HepG2 (cell line): ENCODE data around the gene YIPF4. TPM values are rescaled to one million over a fixed set of nuclear protein-coding genes. Genes with fewer than 3 reads are reported as not detected.

Experiments
- ATF5 ChIP-seq: sonication (generic); formaldehyde crosslinking; IDR thresholded peaks from 2 replicates; pipeline ENCODE4 v1.4.0; 2020; ENCODE audit warnings: mild to moderate bottlenecking, low read depth, missing genetic modification reagents
- CREBL2 ChIP-seq: sonication (generic); formaldehyde crosslinking; IDR thresholded peaks from 2 replicates; pipeline ENCODE4 v1.8.1; 2023; ENCODE audit warnings: missing genetic modification reagents, mild to moderate bottlenecking, borderline replicate concordance
- FIP1L1 ChIP-seq: fragments of 200-400 bp; formaldehyde crosslinking; IDR thresholded peaks from 2 replicates; pipeline ENCODE4 v1.6.1; 2018; ENCODE audit warnings: low read depth, mild to moderate bottlenecking, low read length, moderate library complexity, borderline replicate concordance; ENCODE audit not compliant: insufficient read depth
- KAT7 ChIP-seq: IDR thresholded peaks from 2 replicates; pipeline ENCODE4 v1.6.1; 2018; ENCODE audit warnings: borderline replicate concordance, missing compliant biosample characterization
- KDM2A ChIP-seq: sonication (generic); formaldehyde crosslinking; IDR thresholded peaks from 2 replicates; pipeline ENCODE4 v1.4.0; 2020; ENCODE audit warnings: low read depth, missing genetic modification reagents, borderline replicate concordance
- MLXIP ChIP-seq: sonication (generic); formaldehyde crosslinking; IDR thresholded peaks from 2 replicates; pipeline ENCODE4 v1.9.0; 2021; ENCODE audit warnings: missing genetic modification reagents, borderline replicate concordance
- MTA3 ChIP-seq: sonication (generic); formaldehyde crosslinking; IDR thresholded peaks from 2 replicates; pipeline ENCODE4 v1.4.0; 2020; ENCODE audit warnings: missing genetic modification reagents
- MXD1 ChIP-seq: sonication (generic); formaldehyde crosslinking; IDR thresholded peaks from 2 replicates; pipeline ENCODE4 v1.4.0; 2020; ENCODE audit warnings: mild to moderate bottlenecking, missing genetic modification reagents
- PHF20 ChIP-seq: sonication (generic); formaldehyde crosslinking; IDR thresholded peaks from 2 replicates; pipeline ENCODE4 v1.5.0; 2020; ENCODE audit warnings: mild to moderate bottlenecking, missing genetic modification reagents
- RNF2 ChIP-seq: fragments of 450-650 bp; conservative IDR thresholded peaks from 2 replicates; pipeline ENCODE4 v1.6.1; 2016; ENCODE audit warnings: low read depth
- SMAD9 ChIP-seq: sonication (generic); formaldehyde crosslinking; IDR thresholded peaks from 2 replicates; pipeline ENCODE4 v1.5.1; 2020; ENCODE audit warnings: mild to moderate bottlenecking, missing genetic modification reagents
- SRY ChIP-seq: sonication (generic); formaldehyde crosslinking; IDR thresholded peaks from 2 replicates; pipeline ENCODE4 v1.8.0; 2022; ENCODE audit warnings: mild to moderate bottlenecking, missing genetic modification reagents
- WIZ ChIP-seq: sonication (generic); formaldehyde crosslinking; IDR thresholded peaks from 2 replicates; pipeline ENCODE4 v1.5.1; 2020; ENCODE audit warnings: mild to moderate bottlenecking, missing genetic modification reagents
- ZBTB26 ChIP-seq: IDR thresholded peaks from 2 replicates; pipeline ENCODE4 v1.6.1; 2016; ENCODE audit warnings: missing compliant biosample characterization, missing genetic modification reagents, borderline replicate concordance
- ZBTB7A ChIP-seq: sonication (generic); formaldehyde crosslinking; IDR thresholded peaks from 2 replicates; pipeline ENCODE4 v1.8.0; 2022; ENCODE audit warnings: mild to moderate bottlenecking, missing genetic modification reagents
- ZFP1 ChIP-seq: IDR thresholded peaks from 2 replicates; pipeline ENCODE4 v1.6.1; 2016
- ZKSCAN1 ChIP-seq: fragments of 150-350 bp; IDR thresholded peaks from 2 replicates; pipeline ENCODE4 v1.6.1; 2014; ENCODE audit warnings: low read length
- ZMAT3 ChIP-seq: sonication (generic); formaldehyde crosslinking; conservative IDR thresholded peaks from 2 replicates; pipeline ENCODE4 v1.7.0; 2021; ENCODE audit warnings: missing genetic modification reagents
- ZNF317 ChIP-seq: sonication (generic); formaldehyde crosslinking; IDR thresholded peaks from 2 replicates; pipeline ENCODE4 v1.5.0; 2020; ENCODE audit warnings: mild to moderate bottlenecking, missing genetic modification reagents
- ZNF543 ChIP-seq: sonication (generic); formaldehyde crosslinking; IDR thresholded peaks from 2 replicates; pipeline ENCODE4 v1.4.0; 2020; ENCODE audit warnings: mild to moderate bottlenecking, missing genetic modification reagents
- ZNF644 ChIP-seq: IDR thresholded peaks from 2 replicates; pipeline ENCODE4 v1.6.1; 2016; ENCODE audit warnings: low read depth
- ZNF749 ChIP-seq: sonication (generic); formaldehyde crosslinking; IDR thresholded peaks from 2 replicates; pipeline ENCODE4 v1.8.0; 2022; ENCODE audit warnings: mild to moderate bottlenecking, missing genetic modification reagents, moderate library complexity, borderline replicate concordance
- ZNF790 ChIP-seq: sonication (generic); formaldehyde crosslinking; IDR thresholded peaks from 2 replicates; pipeline ENCODE4 v1.8.0; 2022; ENCODE audit warnings: missing genetic modification reagents, mild to moderate bottlenecking, borderline replicate concordance
- ZNF83 ChIP-seq: sonication (generic); formaldehyde crosslinking; IDR thresholded peaks from 2 replicates; pipeline ENCODE4 v1.4.0; 2020; ENCODE audit warnings: missing genetic modification reagents, mild to moderate bottlenecking, borderline replicate concordance
- ZSCAN21 ChIP-seq: sonication (generic); formaldehyde crosslinking; IDR thresholded peaks from 2 replicates; pipeline ENCODE4 v1.8.0; 2022; ENCODE audit warnings: mild to moderate bottlenecking, missing genetic modification reagents, moderate library complexity, borderline replicate concordance
- ZSCAN29 ChIP-seq: sonication (generic); formaldehyde crosslinking; conservative IDR thresholded peaks from 2 replicates; pipeline ENCODE4 v1.4.0; 2020; ENCODE audit warnings: mild to moderate bottlenecking, missing genetic modification reagents
- polyA plus RNA-seq, 8 experiments: library from polyadenylated mRNA; depleted of rRNA in 3 of 8; stranded (reverse) in 7 of 8; unstranded in 1 of 8; fragments of >200 nt; fragmentation: Illumina TruSeq in 4 of 8; extraction: Trizol in 4 of 8; gene quantifications; 2 replicates each; pipeline versions ENCODE4 v1.2.1 to v1.2.3, GENCODE V29; 2011 to 2016; ENCODE audit warnings: low read depth in 4 of 8, missing spikeins in 1 of 8, mixed read lengths in 1 of 8; ENCODE audit not compliant: insufficient read depth in 1 of 8
- total RNA-seq, 5 experiments: library from RNA; depleted of rRNA; stranded (reverse); fragments of >200 nt; fragmentation: Illumina TruSeq; extraction: Trizol; gene quantifications; 2 replicates each; pipeline ENCODE4 v1.2.3, GENCODE V29; 2016; ENCODE audit warnings: low read depth in 1 of 5

The YIPF4 gene
- total and polyA plus RNA-seq, 2 of the 13 experiments (the other 11 are each of a cell fraction or from before 2014, with no cell fraction given), result 19.0 to 43.9 TPM

- peak; percentile 90 for TF ChIP-seq ZBTB26 (CRISPR knock-in tag)
- no peak for TF ChIP-seq ATF5 (CRISPR knock-in tag)
- peak; percentile 77; the same call in 1 of the 2 replicates for TF ChIP-seq SMAD9 (CRISPR knock-in tag)
- TF ChIP-seq ZFP1 (CRISPR knock-in tag), result peak; percentile 66; the same call in 1 of the 2 replicates
- peak; percentile 9; the same call in 1 of the 2 replicates for TF ChIP-seq ZNF644 (CRISPR knock-in tag)
- TF ChIP-seq ZNF83, result 0 out of 2 replicates have a peak, but pooled peaks have one; percentile 90
- TF ChIP-seq MLXIP (CRISPR knock-in tag), result peak; percentile 2; the same call in 1 of the 2 replicates
- peak; percentile 74; the same call in 1 of the 2 replicates for TF ChIP-seq MTA3 (CRISPR knock-in tag)
- TF ChIP-seq RNF2, result peak; percentile 52; the same call in 1 of the 2 replicates
- peak; percentile 51; the same call in 1 of the 2 replicates for TF ChIP-seq SRY (CRISPR knock-in tag)
- peak; percentile 94 for TF ChIP-seq ZNF317 (CRISPR knock-in tag)
- TF ChIP-seq ZKSCAN1, result peak; percentile 55; the same call in 1 of the 2 replicates
- peak; percentile 88 for TF ChIP-seq PHF20 (CRISPR knock-in tag)
- TF ChIP-seq ZNF543 (CRISPR knock-in tag), result peak; percentile 96
- TF ChIP-seq FIP1L1, result peak; percentile 58; the same call in 1 of the 2 replicates
- peak; percentile 97 for TF ChIP-seq ZMAT3 (CRISPR knock-in tag)
- peak; percentile 94 for TF ChIP-seq MXD1
- TF ChIP-seq WIZ, result no peak
- TF ChIP-seq CREBL2 (CRISPR knock-in tag), result peak; percentile 94
- TF ChIP-seq ZSCAN21 (CRISPR knock-in tag), result peak; percentile 96
- peak; percentile 38; the same call in 1 of the 2 replicates for TF ChIP-seq ZNF790 (CRISPR knock-in tag)
- peak; percentile 95 for TF ChIP-seq ZBTB7A (CRISPR knock-in tag)
- peak; percentile 85 for TF ChIP-seq ZNF749 (CRISPR knock-in tag)
- TF ChIP-seq ZSCAN29, result peak; percentile 91
- TF ChIP-seq KDM2A (CRISPR knock-in tag), result peak; percentile 94
- no peak; the same call in 1 of the 2 replicates for TF ChIP-seq KAT7 (CRISPR knock-in tag)
Measured at GRCh38 chr2:32356681-32357317, 79.1 kb downstream of the YIPF4 start, which contains the start of gene BIRC6 (continued).
